Naive thymus-derived CD8-positive, alpha-beta T cell (primary cell): Measurements from ENCODE around the gene UBA52. TPM values are rescaled to one million over a fixed set of nuclear protein-coding genes. Genes with fewer than 3 reads are reported as not detected.
"Not testable (repeated sequence)": the region's sequence is repeated elsewhere in the genome, so short reads cannot be mapped to it uniquely, and the experiment has no call there.

ENCODE experiments used
- ATAC-seq, 2 donors: fragments of 150-1000 bp; cut with Tn5 transposase in 1 of 2; sonication (Bioruptor Pico), chemical (Tn5 transposase) in 1 of 2; 1 replicate in 1 of 2; 2 replicates in 1 of 2; pipeline ENCODE4 v1.10.0; 2021; ENCODE audit warnings: mild to moderate bottlenecking in 2 of 2, moderate library complexity in 2 of 2
- POLR2A ChIA-PET: fragments of 350-600 bp; sonication (Branson Sonifier 250); formaldehyde crosslinking; loops from one replicate; lab custom pipeline; 2021; ENCODE audit warnings: antibody characterized with exemption; lab: Charles Lee
- DNase-seq, 10 donors: peaks; one replicate each; pipeline versions ENCODE4 v3.0.0 to v3.0.0-alpha.2; 2020 to 2022
- H3K27ac Mint-ChIP-seq, 10 donors: one replicate each; pipeline ENCODE4 v1.8.0; 2020 to 2022; ENCODE audit warnings: mild to moderate bottlenecking in 10 of 10, mixed read lengths in 10 of 10, moderate library complexity in 4 of 10, inconsistent platforms in 1 of 10
- H3K27me3 Mint-ChIP-seq, 5 donors: one replicate each; pipeline ENCODE4 v1.8.0; 2021 to 2022; ENCODE audit warnings: mixed read lengths in 5 of 5
- H3K36me3 Mint-ChIP-seq, 3 donors: one replicate each; pipeline ENCODE4 v1.8.0; 2020 to 2022; ENCODE audit warnings: mixed read lengths in 3 of 3, mild to moderate bottlenecking in 2 of 3, inconsistent platforms in 1 of 3
- H3K4me1 Mint-ChIP-seq, 4 donors: one replicate each; pipeline ENCODE4 v1.8.0; 2021 to 2022; ENCODE audit warnings: mixed read lengths in 4 of 4
- H3K4me3 Mint-ChIP-seq, 10 donors: one replicate each; pipeline ENCODE4 v1.8.0; 2020 to 2022; ENCODE audit warnings: mild to moderate bottlenecking in 10 of 10, mixed read lengths in 10 of 10, moderate library complexity in 6 of 10, inconsistent platforms in 1 of 10
- H3K9me3 Mint-ChIP-seq, 9 donors: one replicate each; pipeline ENCODE4 v1.8.0; 2020 to 2022; ENCODE audit warnings: mixed read lengths in 9 of 9, mild to moderate bottlenecking in 3 of 9, inconsistent platforms in 1 of 9, moderate library complexity in 1 of 9
- polyA plus RNA-seq, 3 donors: library from polyadenylated mRNA; unstranded; fragments of 300-500 nt; fragmentation: Illumina TruSeq; gene quantifications; one replicate each; pipeline ENCODE4 v1.2.3, GENCODE V29; 2021
- total RNA-seq, 8 experiments: library from RNA in 2 of 8; stranded (reverse) in 2 of 8; gene quantifications; one replicate each; pipeline ENCODE4 v1.2.3 and lab custom pipeline; 2021 to 2026

UBA52 gene
- total RNA-seq (1,000 to 10,000 TPM; 1,986 to 2,036 TPM), polyA plus RNA-seq (1,000 to 10,000 TPM; 1,743 to 2,077 (median 1,903) TPM), total RNA-seq (lab: John Stamatoyannopoulos, UW) (646 to 807 (median 708) reads per million in 6 experiments)

- no peaks in the 10 kb centered on the region for H3K9me3 Mint-ChIP-seq
- peaks cover 0 to 68% (median 11%) of the 10 kb centered on the region in 3 donors for H3K36me3 Mint-ChIP-seq
- peaks cover 13 to 26% (median 19%) of the 10 kb centered on the region in 4 donors for H3K4me1 Mint-ChIP-seq
- H3K27me3 Mint-ChIP-seq, result no peaks in the 10 kb centered on the region
- peak within 1 kb of the TSS; percentile 88 to 99 (median 98) for H3K27ac Mint-ChIP-seq
- H3K4me3 Mint-ChIP-seq, result peak within 1 kb of the TSS; percentile 86 to 99 (median 95)
- DNase-seq, result peak; percentile 97 to 99 (median 98)
- POLR2A ChIA-PET, result interaction anchor here (0.5 to 4.8 kb wide), 21 partner anchors 9 to 1341 kb away, joined by 3 to 107 read pairs (median 4); partner anchors contain the start of genes COPE, DDX49, ELL and FKBP8
- ATAC-seq, result peak; percentile 92 to 95
Observed at GRCh38 chr19:18571564-18572344, at the start of gene UBA52. Gene UBA52, plus strand, starts transcription at chr19:18571857. Its CDS starts 1,444 bp downstream, at chr19:18573301.

- Mint-ChIP-seq H3K4me3 (peak overlapping the region; percentile 86 to 99 (median 94)), H3K4me1 (peaks cover 7 to 33% (median 25%) of the 10 kb centered on the region in 4 donors), H3K27ac (peak overlapping the region; percentile 91 to 99 (median 96)), H3K9me3 (no peaks in the 10 kb centered on the region), H3K36me3 (no peaks in the 10 kb centered on the region), H3K27me3 (no peaks in the 10 kb centered on the region)
- POLR2A ChIA-PET, result interaction anchor here (0.5 to 5.9 kb wide), 14 partner anchors 14 to 477 kb away, joined by 3 to 71 read pairs (median 6); partner anchors contain the start of genes FKBP8, KXD1, REX1BD and UBA52
- DNase-seq, result peak; percentile 98 to 100 (median 100)
- ATAC-seq, result peak; percentile 87
Observed at GRCh38 chr19:18522124-18522861, 49.4 kb upstream of the UBA52 start.

GRCh38 chr19:18522862-18523440 is 48.7 kb upstream of the UBA52 start:
- Mint-ChIP-seq H3K4me1 (peaks cover 7 to 29% (median 23%) of the 10 kb centered on the region in 4 donors), H3K4me3 (peak overlapping the region in 9 of 10 donors; percentile 60 to 99 (median 93)), H3K27ac (peak overlapping the region; percentile 90 to 99 (median 96))
- H3K36me3 Mint-ChIP-seq, ATAC-seq, H3K9me3 Mint-ChIP-seq, H3K27me3 Mint-ChIP-seq, DNase-seq: not testable (repeated sequence)
- POLR2A ChIA-PET, result interaction anchor here (1.0 to 5.9 kb wide), 6 partner anchors 14 to 66 kb away, joined by 6 to 71 read pairs (median 39); partner anchors contain the start of genes KXD1, REX1BD and UBA52

- H3K9me3 Mint-ChIP-seq, result no peaks in the 10 kb centered on the region
- peaks cover 0 to 3% (median 0%) of the 10 kb centered on the region in 3 donors for H3K36me3 Mint-ChIP-seq
- peaks cover 4 to 28% (median 19%) of the 10 kb centered on the region in 4 donors for H3K4me1 Mint-ChIP-seq
- H3K4me3 Mint-ChIP-seq, result peak overlapping the region in 2 of 10 donors; percentile 34 to 36
- POLR2A ChIA-PET, result interaction anchor here (1.0 to 5.1 kb wide), 4 partner anchors 18 to 65 kb away, joined by 3 to 38 read pairs (median 10); partner anchors contain the start of gene UBA52
- H3K27me3 Mint-ChIP-seq, result no peaks in the 10 kb centered on the region
- ATAC-seq (no peak), DNase-seq (no peak)
- H3K27ac Mint-ChIP-seq, result peak overlapping the region in 3 of 10 donors; percentile 62 to 78 (median 68)
Observed at GRCh38 chr19:18523841-18524240, 47.8 kb upstream of the UBA52 start.

GRCh38 chr19:18526316-18526715 is 45.3 kb upstream of the UBA52 start:
- Mint-ChIP-seq H3K27ac (peak overlapping the region in 1 of 10 donors; percentile 62), H3K4me1 (peaks cover 0 to 11% (median 4%) of the 10 kb centered on the region in 4 donors), H3K36me3 (peaks cover 0 to 4% (median 0%) of the 10 kb centered on the region in 3 donors), H3K4me3 (no peak overlapping the region), H3K9me3 (no peaks in the 10 kb centered on the region), H3K27me3 (no peaks in the 10 kb centered on the region)
- no peak for DNase-seq
- no peak for ATAC-seq
- POLR2A ChIA-PET, result interaction anchor here (1.2 kb wide), 1 partner anchor 12 kb away, joined by 4 read pairs; no protein-coding TSS in a partner anchor

- no peaks in the 10 kb centered on the region for H3K9me3 Mint-ChIP-seq
- POLR2A ChIA-PET, result interaction anchor here (0.6 to 1.7 kb wide), 6 partner anchors 14 to 75 kb away, joined by 3 to 8 read pairs (median 4); partner anchors contain the start of genes KXD1 and UBA52
- DNase-seq (no peak), ATAC-seq (no peak)
- H3K4me3 Mint-ChIP-seq, result no peak overlapping the region
- H3K36me3 Mint-ChIP-seq, result peaks cover 0 to 19% (median 3%) of the 10 kb centered on the region in 3 donors
- no peaks in the 10 kb centered on the region for H3K27me3 Mint-ChIP-seq
- H3K27ac Mint-ChIP-seq, result peak overlapping the region in 2 of 10 donors; percentile 58 to 79
- H3K4me1 Mint-ChIP-seq, result peaks cover 0 to 2% (median 0%) of the 10 kb centered on the region in 4 donors
Observed at GRCh38 chr19:18529782-18530181, 41.9 kb upstream of the UBA52 start.

GRCh38 chr19:18531485-18531884 is 40.2 kb upstream of the UBA52 start:
- Mint-ChIP-seq H3K27me3 (no peaks in the 10 kb centered on the region), H3K4me3 (no peak overlapping the region), H3K9me3 (no peaks in the 10 kb centered on the region), H3K4me1 (peaks cover 0 to 5% (median 0%) of the 10 kb centered on the region in 4 donors), H3K36me3 (peaks cover 0 to 32% (median 7%) of the 10 kb centered on the region in 3 donors), H3K27ac (peak overlapping the region in 1 of 10 donors; percentile 24)
- POLR2A ChIA-PET, result interaction anchor here (1.8 kb wide), 1 partner anchor 11 kb away, joined by 9 read pairs; no protein-coding TSS in a partner anchor
- DNase-seq, result no peak
- no peak for ATAC-seq

- peak overlapping the region in 4 of 10 donors; percentile 34 to 74 (median 60) for H3K27ac Mint-ChIP-seq
- H3K4me3 Mint-ChIP-seq, result no peak overlapping the region
- DNase-seq (no peak), ATAC-seq (no peak)
- H3K36me3 Mint-ChIP-seq, result peaks cover 0 to 39% (median 9%) of the 10 kb centered on the region in 3 donors
- no peaks in the 10 kb centered on the region for H3K27me3 Mint-ChIP-seq
- POLR2A ChIA-PET, result interaction anchor here (0.6 to 1.6 kb wide), 2 partner anchors 10 to 13 kb away, joined by 3 to 4 read pairs; no protein-coding TSS in a partner anchor
- H3K9me3 Mint-ChIP-seq, result no peaks in the 10 kb centered on the region
- peaks cover 0 to 7% (median 0%) of the 10 kb centered on the region in 4 donors for H3K4me1 Mint-ChIP-seq
Observed at GRCh38 chr19:18532168-18532890, 39.3 kb upstream of the UBA52 start.

GRCh38 chr19:18533058-18533457 is 38.6 kb upstream of the UBA52 start:
- H3K27ac Mint-ChIP-seq, result no peak overlapping the region
- DNase-seq, result no peak
- H3K9me3 Mint-ChIP-seq, result no peaks in the 10 kb centered on the region
- no peak for ATAC-seq
- POLR2A ChIA-PET, result interaction anchor here (1.6 kb wide), 1 partner anchor 10 kb away, joined by 4 read pairs; no protein-coding TSS in a partner anchor
- H3K4me1 Mint-ChIP-seq, result peaks cover 0 to 7% (median under 1%) of the 10 kb centered on the region in 4 donors
- H3K4me3 Mint-ChIP-seq, result no peak overlapping the region
- H3K27me3 Mint-ChIP-seq, result no peaks in the 10 kb centered on the region
- peaks cover 0 to 39% (median 9%) of the 10 kb centered on the region in 3 donors for H3K36me3 Mint-ChIP-seq

GRCh38 chr19:18536475-18536874 is 35.2 kb upstream of the UBA52 start:
- POLR2A ChIA-PET, result no interaction called here
- peak overlapping the region in 5 of 10 donors; percentile 34 to 82 (median 57) for H3K27ac Mint-ChIP-seq
- no peak for ATAC-seq

GRCh38 chr19:18537431-18537830 is 34.2 kb upstream of the UBA52 start:
- POLR2A ChIA-PET, result interaction anchor here (0.9 to 1.1 kb wide), 2 partner anchors 11 to 20 kb away, joined by 4 read pairs; partner anchors contain the start of gene KXD1

More at GRCh38 chr19:18536475-18536874, 35.2 kb upstream of the UBA52 start:
- H3K27me3 Mint-ChIP-seq, result no peaks in the 10 kb centered on the region
- DNase-seq, result no peak
- H3K9me3 Mint-ChIP-seq, result no peaks in the 10 kb centered on the region
- H3K4me3 Mint-ChIP-seq, result no peak overlapping the region
- H3K4me1 Mint-ChIP-seq, result peaks cover 7 to 8% (median 7%) of the 10 kb centered on the region in 4 donors
- peaks cover 0 to 60% (median 11%) of the 10 kb centered on the region in 3 donors for H3K36me3 Mint-ChIP-seq

More at GRCh38 chr19:18537431-18537830, 34.2 kb upstream of the UBA52 start:
- ATAC-seq, result no peak
- H3K4me3 Mint-ChIP-seq, result no peak overlapping the region
- H3K36me3 Mint-ChIP-seq, result peaks cover 0 to 59% (median 11%) of the 10 kb centered on the region in 3 donors
- H3K27me3 Mint-ChIP-seq, result no peaks in the 10 kb centered on the region
- H3K27ac Mint-ChIP-seq, result no peak overlapping the region
- DNase-seq, result no peak
- H3K9me3 Mint-ChIP-seq, result no peaks in the 10 kb centered on the region
- H3K4me1 Mint-ChIP-seq, result peaks cover 7 to 16% (median 15%) of the 10 kb centered on the region in 4 donors
